DOHH2 (cell line): Measurements from ENCODE around the gene RARS2.

Experiments used
- H3F3A ChIP-seq: fragments of 200-600 bp; sonication (generic), shearing (Covaris generic); 2 replicates; pipeline ENCODE4 v1.6.0; 2016; ENCODE audit warnings: antibody characterized with exemption, mild to moderate bottlenecking; ENCODE audit not compliant: control insufficient read depth, insufficient read depth
- H3K27ac ChIP-seq: fragments of 200-600 bp; sonication (generic); 2 replicates; pipeline ENCODE4 v1.5.1; 2014; ENCODE audit warnings: low read depth, mild to moderate bottlenecking, low read length, moderate library complexity
- H3K27me3 ChIP-seq: fragments of 200-600 bp; sonication (generic); 2 replicates; pipeline ENCODE4 v1.6.1; 2014; ENCODE audit warnings: mild to moderate bottlenecking, low read length, mixed read lengths; ENCODE audit not compliant: control insufficient read depth
- H3K36me3 ChIP-seq: fragments of 200-600 bp; sonication (generic); 2 replicates; pipeline ENCODE4 v1.6.1; 2014; ENCODE audit warnings: mild to moderate bottlenecking, low read length, moderate library complexity, mixed read lengths; ENCODE audit not compliant: control insufficient read depth
- H3K4me1 ChIP-seq: fragments of 200-600 bp; sonication (generic); 2 replicates; pipeline ENCODE4 v1.6.1; 2014; ENCODE audit warnings: mild to moderate bottlenecking, low read length, mixed read lengths; ENCODE audit not compliant: control insufficient read depth
- H3K4me2 ChIP-seq: fragments of 200-600 bp; sonication (generic); 2 replicates; pipeline ENCODE4 v1.6.0; 2014; ENCODE audit warnings: mild to moderate bottlenecking, low read length, moderate library complexity
- H3K4me3 ChIP-seq: fragments of 200-600 bp; sonication (generic); 2 replicates; pipeline ENCODE4 v1.5.1; 2014; ENCODE audit warnings: mild to moderate bottlenecking, low read length, mixed read lengths
- H3K79me2 ChIP-seq: fragments of 200-600 bp; sonication (generic); 2 replicates; pipeline ENCODE4 v1.6.1; 2014; ENCODE audit warnings: mild to moderate bottlenecking, low read length, mixed read lengths; ENCODE audit not compliant: control insufficient read depth
- H3K9me2 ChIP-seq: fragments of 200-600 bp; sonication (generic); replicated peaks from 2 replicates; pipeline ENCODE4 v1.6.1; 2014; ENCODE audit warnings: mild to moderate bottlenecking, low read length, mixed read lengths; ENCODE audit not compliant: control insufficient read depth
- H3K9me3 ChIP-seq: fragments of 200-600 bp; sonication (generic); 2 replicates; pipeline ENCODE4 v1.6.1; 2014; ENCODE audit warnings: antibody characterized with exemption, low read length, mixed read lengths; ENCODE audit not compliant: control insufficient read depth, insufficient read depth
- H4K20me1 ChIP-seq: fragments of 200-600 bp; sonication (generic); 2 replicates; pipeline ENCODE4 v1.6.0; 2014; ENCODE audit warnings: low read depth, mild to moderate bottlenecking, antibody characterized with exemption, low read length, moderate library complexity; ENCODE audit not compliant: control insufficient read depth, insufficient read depth
- EZH2phosphoT487 ChIP-seq: fragments of 200-600 bp; sonication (generic); IDR thresholded peaks from 2 replicates; pipeline ENCODE4 v1.6.1; 2017; ENCODE audit warnings: borderline replicate concordance, mild to moderate bottlenecking, antibody characterized with exemption, low read length, moderate library complexity, mixed read lengths
- TF ChIP-seq, protein P1 (sequence below): fragments of 200-600 bp; sonication (generic); IDR thresholded peaks from one replicate; pipeline ENCODE4 v1.5.1; 2014; ENCODE audit warnings: antibody characterized with exemption, mild to moderate bottlenecking, low read depth, low read length; ENCODE audit not compliant: poor library complexity, severe bottlenecking

The RARS2 gene

DNA sequence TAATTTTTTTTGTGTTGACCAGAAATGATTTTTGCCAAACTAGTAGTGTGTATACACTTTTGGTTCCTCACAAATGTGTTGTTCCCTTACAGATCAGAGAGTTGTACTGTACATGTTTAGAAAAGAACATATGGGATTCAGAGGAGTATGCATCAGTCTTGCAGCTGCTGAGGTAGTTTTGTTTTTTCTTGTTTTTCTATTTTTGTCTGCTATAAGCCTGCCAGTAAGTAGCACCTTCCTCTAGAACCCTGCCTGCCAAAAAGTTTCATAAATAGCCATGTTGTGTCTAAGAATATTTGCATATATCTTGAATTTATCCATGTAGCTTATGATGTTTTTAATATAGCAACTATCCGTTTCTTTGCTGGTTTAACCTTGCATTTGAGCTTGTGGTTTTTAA is 46.5 kb upstream of the RARS2 start:
- Histone ChIP-seq H4K20me1 (no peaks in the 10 kb centered on the region), H3K79me2 (no peaks in the 10 kb centered on the region), H3F3A (no peaks in the 10 kb centered on the region), H3K9me3 (no peaks in the 10 kb centered on the region), H3K27me3 (no peaks in the 10 kb centered on the region), H3K9me2 (no peaks in the 10 kb centered on the region), H3K36me3 (peaks cover 44% of the 10 kb centered on the region), H3K4me3 (no peak overlapping the region), H3K4me2 (peak overlapping the region; percentile 1; the same call in 1 of the 2 replicates), H3K4me1 (peaks cover 8% of the 10 kb centered on the region), H3K27ac (no peak overlapping the region)
- TF ChIP-seq, protein P1, sequence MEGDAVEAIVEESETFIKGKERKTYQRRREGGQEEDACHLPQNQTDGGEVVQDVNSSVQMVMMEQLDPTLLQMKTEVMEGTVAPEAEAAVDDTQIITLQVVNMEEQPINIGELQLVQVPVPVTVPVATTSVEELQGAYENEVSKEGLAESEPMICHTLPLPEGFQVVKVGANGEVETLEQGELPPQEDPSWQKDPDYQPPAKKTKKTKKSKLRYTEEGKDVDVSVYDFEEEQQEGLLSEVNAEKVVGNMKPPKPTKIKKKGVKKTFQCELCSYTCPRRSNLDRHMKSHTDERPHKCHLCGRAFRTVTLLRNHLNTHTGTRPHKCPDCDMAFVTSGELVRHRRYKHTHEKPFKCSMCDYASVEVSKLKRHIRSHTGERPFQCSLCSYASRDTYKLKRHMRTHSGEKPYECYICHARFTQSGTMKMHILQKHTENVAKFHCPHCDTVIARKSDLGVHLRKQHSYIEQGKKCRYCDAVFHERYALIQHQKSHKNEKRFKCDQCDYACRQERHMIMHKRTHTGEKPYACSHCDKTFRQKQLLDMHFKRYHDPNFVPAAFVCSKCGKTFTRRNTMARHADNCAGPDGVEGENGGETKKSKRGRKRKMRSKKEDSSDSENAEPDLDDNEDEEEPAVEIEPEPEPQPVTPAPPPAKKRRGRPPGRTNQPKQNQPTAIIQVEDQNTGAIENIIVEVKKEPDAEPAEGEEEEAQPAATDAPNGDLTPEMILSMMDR = no peak
- no peak for TF ChIP-seq EZH2phosphoT487

DNA sequence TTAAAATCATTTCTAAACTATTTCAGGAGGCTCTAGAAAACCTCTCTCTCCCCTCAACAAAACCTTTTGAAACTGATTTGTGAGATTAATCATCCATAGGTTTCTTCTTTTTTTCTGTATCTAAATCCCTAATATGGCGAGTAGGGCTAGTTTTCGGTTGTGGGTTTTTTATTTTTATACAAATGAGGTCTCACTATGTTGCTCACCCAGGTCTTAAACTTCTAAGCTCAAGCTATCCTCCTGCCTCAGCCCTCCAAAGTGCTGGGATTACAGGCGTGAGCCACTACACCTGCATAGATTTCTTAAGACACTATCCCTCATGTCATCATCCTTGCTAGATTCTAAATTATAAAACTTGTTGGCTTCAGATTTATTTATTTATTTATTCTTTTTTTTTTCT is 44.1 kb upstream of the RARS2 start:
- Histone ChIP-seq H3K4me3 (no peak overlapping the region), H3K9me3 (no peaks in the 10 kb centered on the region), H3F3A (no peaks in the 10 kb centered on the region), H3K36me3 (peaks cover 47% of the 10 kb centered on the region), H3K27ac (no peak overlapping the region), H3K9me2 (no peaks in the 10 kb centered on the region), H3K4me2 (no peak overlapping the region), H4K20me1 (no peaks in the 10 kb centered on the region), H3K4me1 (peaks cover 8% of the 10 kb centered on the region), H3K79me2 (no peaks in the 10 kb centered on the region), H3K27me3 (no peaks in the 10 kb centered on the region)
- TF ChIP-seq, protein P1 = no peak
- TF ChIP-seq EZH2phosphoT487 = no peak

DNA sequence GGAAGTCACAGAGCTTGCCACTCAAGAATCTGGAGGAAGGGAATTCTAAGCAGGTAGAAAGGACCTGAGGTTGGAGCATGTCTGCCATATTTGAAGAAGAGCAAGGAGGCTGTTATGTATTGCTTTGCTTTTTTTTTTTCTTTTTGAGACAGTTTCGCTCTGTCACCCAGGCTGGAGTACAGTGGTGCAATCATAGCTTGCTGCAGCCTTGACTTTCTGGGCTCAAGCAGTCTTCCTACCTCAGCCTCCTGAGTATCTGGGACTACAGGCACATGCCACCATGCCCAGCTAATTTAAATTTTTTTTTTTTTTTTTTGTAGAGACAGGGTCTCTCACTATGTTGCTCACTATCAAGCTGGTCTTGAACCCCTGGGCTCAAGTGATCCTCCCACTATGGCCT is 41.0 kb upstream of the RARS2 start:
- Histone ChIP-seq H3K4me3 (no peak overlapping the region), H3K27me3 (no peaks in the 10 kb centered on the region), H3K79me2 (no peaks in the 10 kb centered on the region), H4K20me1 (no peaks in the 10 kb centered on the region), H3K4me2 (no peak overlapping the region), H3K27ac (no peak overlapping the region), H3F3A (no peaks in the 10 kb centered on the region), H3K4me1 (peaks cover 5% of the 10 kb centered on the region), H3K36me3 (peaks cover 33% of the 10 kb centered on the region), H3K9me2 (no peaks in the 10 kb centered on the region), H3K9me3 (no peaks in the 10 kb centered on the region)
- TF ChIP-seq EZH2phosphoT487 = no peak
- TF ChIP-seq, protein P1 = no peak

DNA sequence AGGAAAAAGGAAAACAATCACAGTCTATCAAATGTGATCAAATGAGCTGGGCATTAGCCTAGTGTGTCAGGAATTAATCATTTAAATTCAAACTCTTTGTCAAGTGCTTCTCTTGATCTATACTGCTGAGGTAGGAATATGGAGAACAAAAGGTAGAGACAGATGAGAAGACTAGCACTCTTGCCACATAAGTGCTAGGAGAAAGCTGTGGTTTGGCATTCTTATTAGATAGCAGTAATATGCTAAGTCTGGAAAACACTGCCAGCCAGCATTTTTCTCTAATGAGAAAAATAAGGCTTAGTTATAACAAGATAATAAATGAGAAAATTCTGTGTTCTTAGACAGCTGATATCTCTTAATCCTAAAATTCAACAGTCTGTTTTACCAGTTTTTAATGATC is 39.1 kb upstream of the RARS2 start:
- no peaks in the 10 kb centered on the region for H3F3A ChIP-seq
- no peak overlapping the region for H3K4me2 ChIP-seq
- no peaks in the 10 kb centered on the region for H3K79me2 ChIP-seq
- no peaks in the 10 kb centered on the region for H3K9me3 ChIP-seq
- H3K36me3 ChIP-seq = peaks cover 24% of the 10 kb centered on the region
- TF ChIP-seq, protein P1 = no peak
- TF ChIP-seq EZH2phosphoT487 = no peak
- no peaks in the 10 kb centered on the region for H3K9me2 ChIP-seq
- H4K20me1 ChIP-seq = no peaks in the 10 kb centered on the region
- no peak overlapping the region for H3K4me3 ChIP-seq
- no peak overlapping the region for H3K27ac ChIP-seq
- no peaks in the 10 kb centered on the region for H3K27me3 ChIP-seq
- H3K4me1 ChIP-seq = peaks cover 5% of the 10 kb centered on the region
